Testis (tissue), 3 donors: ENCODE results near the gene B3GNT3. TPM values are rescaled to one million over a fixed set of nuclear protein-coding genes. Genes with fewer than 3 reads are reported as not detected.
A peak's percentile ranks its signal among the peaks of the same experiment; 100 is the strongest.

ENCODE experiments used
- DNase-seq: peaks from one replicate; pipeline ENCODE4 v3.0.0-alpha.2; 2019
- H3K27ac ChIP-seq, 2 donors: fragments of 200-600 bp; sonication (generic); one replicate each; pipeline ENCODE4 v1.5.1; 2019
- H3K27me3 ChIP-seq: fragments of 200-600 bp; sonication (generic); one replicate; pipeline ENCODE4 v1.5.1; 2019
- H3K36me3 ChIP-seq: fragments of 200-600 bp; sonication (generic); one replicate; pipeline ENCODE4 v1.5.1; 2017; ENCODE audit warnings: low read depth; ENCODE audit errors: missing control alignments
- H3K4me1 ChIP-seq: fragments of 200-600 bp; sonication (generic); one replicate; pipeline ENCODE4 v1.5.1; 2019
- H3K4me3 ChIP-seq, 2 donors: fragments of 200-600 bp; sonication (generic); one replicate each; pipeline ENCODE4 v1.5.1; 2017 to 2019
- H3K9me3 ChIP-seq: fragments of 200-600 bp; sonication (generic); one replicate; pipeline ENCODE4 v1.5.1; 2017
- POLR2A ChIP-seq: fragments of 450-650 bp; IDR thresholded peaks from one replicate; pipeline ENCODE4 v1.6.1; 2017; ENCODE audit warnings: antibody characterized with exemption, mild to moderate bottlenecking, moderate library complexity
- WGBS, 2 donors: methylation state at CpG; one replicate each; pipeline ENCODE4 v1.1.5; 2018; 5-methylcytosine and 5-hydroxymethylcytosine counted together
- intact Hi-C: fragments of 100-400 bp; cut with DNase I; formaldehyde crosslinking; loops from one replicate; pipeline ENCODE4 v1.15.1; 2023; ENCODE audit warnings: low total_unique reads
- polyA plus RNA-seq: library from polyadenylated mRNA; stranded (reverse); fragments of 350-450 nt; fragmentation: Illumina TruSeq; extraction: RNeasy Lipid Tissue Mini Kit (QIAGEN cat#74804); gene quantifications from one replicate; pipeline ENCODE4 v1.2.3, GENCODE V29; 2014; ENCODE audit warnings: low read depth, low replicate concordance; ENCODE audit not compliant: insufficient read depth
- total RNA-seq, 2 donors: library from RNA; depleted of rRNA; stranded (reverse); fragments of >200 nt; gene quantifications; one replicate each; pipeline ENCODE4 v1.2.3, GENCODE V29; 2016
- TF ChIP-seq, protein P1 (sequence below), 3 experiments: fragments of 450-650 bp in 2 of 3; fragments of 200-600 bp in 1 of 3; sonication (generic) in 1 of 3; IDR thresholded peaks; one replicate each; pipeline ENCODE4 v1.5.1; 2016 to 2019; ENCODE audit warnings: antibody characterized with exemption in 3 of 3, mild to moderate bottlenecking in 2 of 3, moderate library complexity in 1 of 3

B3GNT3 gene
- total and polyA plus RNA-seq, 3 donors from 2014 or later = 0.19 to 0.71 (median 0.63) TPM

DNA sequence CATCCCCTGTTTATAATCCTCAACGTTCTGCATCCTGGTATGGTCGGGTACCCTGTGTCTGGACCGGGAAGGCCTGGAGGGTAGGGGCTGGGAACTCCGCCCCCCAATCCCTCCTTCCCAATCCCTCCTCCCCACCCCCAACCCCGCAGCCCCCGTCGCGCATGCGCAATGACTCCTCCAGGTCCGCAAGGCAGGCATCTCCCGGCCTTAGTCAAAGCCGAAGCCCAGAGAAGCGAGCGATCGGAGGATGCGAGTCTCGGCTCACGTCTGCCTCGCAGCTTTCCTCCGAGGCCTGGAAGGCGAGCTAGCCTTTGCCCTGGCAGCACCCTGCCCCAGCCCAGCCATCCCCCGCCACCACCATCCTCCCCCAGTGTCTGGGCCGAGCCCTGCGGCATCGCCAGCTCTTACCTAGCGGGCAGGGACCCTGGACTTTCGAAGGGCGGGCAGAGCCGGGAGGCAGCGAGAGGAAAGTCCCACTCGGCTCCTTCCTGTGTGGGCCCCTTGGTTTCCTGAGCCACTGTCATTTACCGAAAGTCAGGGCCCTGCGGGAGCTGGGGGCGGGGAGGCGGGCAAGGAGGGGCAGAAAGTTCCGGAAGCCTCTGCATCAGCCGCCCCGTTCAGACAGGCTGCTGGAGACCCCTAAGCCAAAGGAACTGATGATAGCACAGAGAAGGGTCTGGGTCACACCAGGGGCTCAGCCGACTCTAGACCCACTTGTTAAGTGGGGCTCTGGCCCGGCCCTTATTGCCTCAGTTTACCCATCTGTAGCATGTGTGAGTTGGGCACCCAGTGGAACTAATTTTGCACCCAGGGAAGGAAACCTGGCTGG, 52.8 kb downstream of the B3GNT3 start, which contains the start of gene JAK3:
Gene JAK3, minus strand, starts transcription at position 445 of the 829 bp plus-strand sequence. CDS start 3,565 bp downstream, outside the sequence.
- Histone ChIP-seq H3K9me3 (no peaks in the 10 kb centered on the region), H3K4me3 (peak within 1 kb of the TSS; percentile 27 to 45), H3K4me1 (peaks cover 42% of the 10 kb centered on the region), H3K27me3 (no peaks in the 10 kb centered on the region), H3K27ac (peak within 1 kb of the TSS; percentile 87 to 92), H3K36me3 (no peaks in the 10 kb centered on the region)
- WGBS, 2 donors = 11 to 17% methylated on average over 13 to 40 of the region's 40 CpGs
- intact Hi-C loops = no loop called here
- no peak for TF ChIP-seq POLR2A
- TF ChIP-seq, protein P1, sequence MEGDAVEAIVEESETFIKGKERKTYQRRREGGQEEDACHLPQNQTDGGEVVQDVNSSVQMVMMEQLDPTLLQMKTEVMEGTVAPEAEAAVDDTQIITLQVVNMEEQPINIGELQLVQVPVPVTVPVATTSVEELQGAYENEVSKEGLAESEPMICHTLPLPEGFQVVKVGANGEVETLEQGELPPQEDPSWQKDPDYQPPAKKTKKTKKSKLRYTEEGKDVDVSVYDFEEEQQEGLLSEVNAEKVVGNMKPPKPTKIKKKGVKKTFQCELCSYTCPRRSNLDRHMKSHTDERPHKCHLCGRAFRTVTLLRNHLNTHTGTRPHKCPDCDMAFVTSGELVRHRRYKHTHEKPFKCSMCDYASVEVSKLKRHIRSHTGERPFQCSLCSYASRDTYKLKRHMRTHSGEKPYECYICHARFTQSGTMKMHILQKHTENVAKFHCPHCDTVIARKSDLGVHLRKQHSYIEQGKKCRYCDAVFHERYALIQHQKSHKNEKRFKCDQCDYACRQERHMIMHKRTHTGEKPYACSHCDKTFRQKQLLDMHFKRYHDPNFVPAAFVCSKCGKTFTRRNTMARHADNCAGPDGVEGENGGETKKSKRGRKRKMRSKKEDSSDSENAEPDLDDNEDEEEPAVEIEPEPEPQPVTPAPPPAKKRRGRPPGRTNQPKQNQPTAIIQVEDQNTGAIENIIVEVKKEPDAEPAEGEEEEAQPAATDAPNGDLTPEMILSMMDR (IDR thresholded peaks at IDR 0.05) = no peak
- peak; percentile 71 for DNase-seq

DNA sequence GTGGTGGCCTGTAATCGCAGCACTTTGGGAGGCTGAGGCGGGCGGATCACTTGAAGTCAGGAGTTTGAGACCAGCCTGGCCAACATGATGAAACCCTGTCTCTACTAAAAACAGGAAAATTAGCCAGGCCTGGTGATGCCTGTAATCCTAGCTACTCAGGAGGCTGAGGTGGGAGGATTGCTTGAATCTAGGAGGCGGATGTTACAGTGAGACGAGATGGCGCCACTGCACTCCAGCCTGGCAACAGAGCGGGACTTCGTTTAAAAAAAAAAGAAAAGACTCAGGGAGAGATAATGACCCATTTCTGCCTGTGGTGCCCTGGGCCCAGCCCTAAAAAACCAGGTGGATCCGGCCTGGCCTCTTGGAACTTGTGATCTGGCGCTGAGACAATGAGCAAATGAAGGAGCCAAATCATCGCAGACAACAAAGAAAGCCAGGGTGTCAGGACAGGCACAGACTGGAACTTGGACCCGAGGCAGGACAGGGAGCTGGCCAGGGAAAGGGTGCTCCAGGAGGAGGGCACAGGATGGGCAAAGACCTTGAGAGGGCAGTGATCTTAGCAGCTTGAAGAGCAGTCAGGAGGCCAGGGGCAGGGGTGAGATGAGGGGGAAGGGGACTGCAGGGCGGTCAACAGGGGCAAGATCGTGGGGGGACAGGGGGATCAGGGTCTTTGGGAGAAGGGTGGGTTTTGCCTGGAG, 53.8 kb downstream of the B3GNT3 start:
- TF ChIP-seq POLR2A = no peak
- TF ChIP-seq, protein P1 (IDR thresholded peaks at IDR 0.05) = no peak
- no peak overlapping the region for H3K4me3 ChIP-seq
- H3K27me3 ChIP-seq = no peaks in the 10 kb centered on the region
- DNase-seq = no peak
- intact Hi-C loops = no loop called here
- no peaks in the 10 kb centered on the region for H3K9me3 ChIP-seq
- H3K27ac ChIP-seq = peak overlapping the region; percentile 87 to 92
- H3K36me3 ChIP-seq = no peaks in the 10 kb centered on the region
- WGBS, 2 donors = 42 to 60% methylated on average over 14 of the region's 14 CpGs
- peaks cover 35% of the 10 kb centered on the region for H3K4me1 ChIP-seq

DNA sequence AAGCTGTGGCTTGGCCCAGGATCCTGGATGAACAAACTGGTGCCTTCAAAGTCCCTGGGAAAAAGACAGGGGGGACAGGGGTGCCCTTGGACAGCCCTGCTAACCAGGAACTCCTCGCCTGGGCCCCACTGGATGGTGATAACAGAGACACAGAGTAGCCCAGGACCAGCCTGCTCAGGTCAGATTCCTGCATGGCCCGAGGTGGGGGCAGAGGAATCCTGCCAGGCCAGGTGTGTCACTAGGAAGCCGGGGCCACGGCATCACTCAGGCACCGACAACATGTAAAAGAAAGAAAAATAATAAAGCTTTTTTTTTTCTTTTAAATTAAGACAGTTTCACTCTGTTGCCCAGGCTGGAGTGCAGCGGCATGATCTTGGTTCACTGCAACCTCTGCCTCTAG, 59.1 kb downstream of the B3GNT3 start:
- no peaks in the 10 kb centered on the region for H3K9me3 ChIP-seq
- DNase-seq = no peak
- intact Hi-C loops = no loop called here
- WGBS, 2 donors = 78 to 87% methylated on average over 6 of the region's 6 CpGs
- H3K27me3 ChIP-seq = no peaks in the 10 kb centered on the region
- H3K4me3 ChIP-seq = no peak overlapping the region
- TF ChIP-seq, protein P1 (IDR thresholded peaks at IDR 0.05) = no peak
- no peak for TF ChIP-seq POLR2A
- H3K4me1 ChIP-seq = peaks cover 16% of the 10 kb centered on the region
- no peak overlapping the region for H3K27ac ChIP-seq
- no peaks in the 10 kb centered on the region for H3K36me3 ChIP-seq

DNA sequence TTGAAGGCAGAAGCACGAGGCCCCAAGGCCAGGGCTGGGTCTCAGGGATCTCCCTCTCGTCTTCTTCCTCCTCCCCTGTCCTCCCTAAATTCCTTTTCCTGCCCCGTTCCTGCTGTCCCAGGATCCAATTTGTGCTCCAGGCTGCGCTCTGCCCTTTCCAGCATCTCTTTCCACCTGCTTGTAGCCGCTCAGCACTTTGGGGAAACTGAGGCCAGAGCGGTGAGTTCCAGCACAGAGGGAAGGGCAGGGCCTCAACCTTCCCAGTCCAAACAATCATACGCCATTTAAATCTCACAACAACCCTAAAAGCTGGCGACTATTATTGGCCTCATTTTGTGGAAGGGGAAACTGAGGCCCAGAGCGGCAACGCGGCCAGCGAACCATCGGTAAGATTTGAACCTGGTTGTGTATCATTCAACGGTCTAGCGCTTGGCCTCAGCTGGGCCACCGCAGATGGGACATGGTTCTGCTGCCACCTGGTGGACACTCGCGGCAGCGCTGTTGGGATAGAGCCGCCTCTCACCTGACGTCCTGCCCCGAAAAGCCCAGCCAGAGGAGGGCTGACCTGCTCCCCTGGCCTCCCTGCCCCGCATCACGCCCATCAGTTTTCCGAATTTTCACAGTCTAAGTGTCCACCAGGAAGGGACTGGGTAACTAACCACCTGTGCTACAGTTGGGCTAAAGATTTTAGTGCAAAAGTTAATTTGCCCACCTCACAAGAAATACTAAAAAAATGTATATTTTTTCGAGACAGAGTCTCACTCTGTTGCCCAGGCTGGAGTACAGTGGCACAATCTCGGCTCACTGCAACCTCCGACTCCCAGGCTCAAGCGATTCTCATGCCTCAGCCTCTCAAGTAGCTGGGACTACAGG, 60.6 kb downstream of the B3GNT3 start:
- TF ChIP-seq, protein P1 (IDR thresholded peaks at IDR 0.05) = peak; percentile 92 to 99 (median 97)
- TF ChIP-seq POLR2A = no peak
- no peaks in the 10 kb centered on the region for H3K36me3 ChIP-seq
- H3K4me1 ChIP-seq = peaks cover 5% of the 10 kb centered on the region
- H3K27ac ChIP-seq = no peak overlapping the region
- no peak overlapping the region for H3K4me3 ChIP-seq
- peak; percentile 93 for DNase-seq
- no peaks in the 10 kb centered on the region for H3K27me3 ChIP-seq
- intact Hi-C loops = loop anchor here (5.0 kb wide), 1 partner anchor 137 kb away; no protein-coding TSS in a partner anchor
- no peaks in the 10 kb centered on the region for H3K9me3 ChIP-seq
- 18 to 21% methylated on average over 22 to 24 of the region's 29 CpGs for WGBS, 2 donors
